Measurements from ENCODE around the gene BCL11A. TPM values are rescaled to one million over a fixed set of nuclear protein-coding genes. Genes with fewer than 3 reads are reported as not detected.

BCL11A gene
- polyA plus RNA-seq, 1 donor from 2014 or later, result 44.0 TPM

DNA sequence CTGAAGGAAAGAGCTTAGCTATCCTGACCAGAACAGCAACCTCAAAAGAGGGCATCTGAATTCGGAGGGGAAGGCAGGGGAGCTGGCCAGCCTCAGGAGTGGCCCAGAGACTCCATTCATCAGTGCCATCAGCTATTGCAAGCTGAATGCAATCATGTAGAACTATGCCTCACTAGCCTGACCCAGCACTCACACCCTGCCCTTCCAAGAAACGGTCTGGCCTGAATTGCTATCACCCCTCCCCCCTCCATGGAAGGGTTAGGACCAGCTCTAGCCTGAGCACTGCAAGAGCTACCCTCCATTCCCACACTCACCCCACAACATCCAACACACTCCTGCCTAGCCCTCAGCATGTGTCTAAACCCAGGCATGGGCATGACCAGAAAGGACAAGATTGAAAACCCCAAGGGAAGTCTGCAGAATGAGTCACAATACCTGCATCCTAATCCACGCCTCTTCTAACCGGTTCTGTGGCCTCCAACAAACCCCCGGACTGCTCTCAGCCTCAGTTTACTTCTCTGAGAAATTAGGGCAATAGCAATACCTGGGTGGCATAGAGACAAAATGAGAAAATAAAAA lies 120.3 kb downstream of the BCL11A start:
- no peaks in the 10 kb centered on the region for H3K27me3 ChIP-seq (ENCODE audit: insufficient read depth, low read depth, low read length)
- no peaks in the 10 kb centered on the region for H3K79me2 ChIP-seq (replicated peaks; ENCODE audit: insufficient read depth, low read length)
- TF ChIP-seq EP300 (conservative IDR thresholded peaks at IDR 0.05; ENCODE audit: poor library complexity, severe bottlenecking) (no peak), TAF1 (IDR thresholded peaks at IDR 0.05; ENCODE audit: low read depth) (no peak), SMC3 (conservative IDR thresholded peaks at IDR 0.05; ENCODE audit: poor library complexity) (no peak), RAD21 (conservative IDR thresholded peaks at IDR 0.05) (no peak)
- no peaks in the 10 kb centered on the region for H3K36me3 ChIP-seq (ENCODE audit: insufficient read depth, low read length)
- no peak overlapping the region for H3K9ac ChIP-seq (ENCODE audit: low read length)
- H4K20me1 ChIP-seq (ENCODE audit: insufficient read depth), result no peaks in the 10 kb centered on the region
- no peak overlapping the region for H3K4me2 ChIP-seq (ENCODE audit: low read length)
- no peaks in the 10 kb centered on the region for H3F3A ChIP-seq (ENCODE audit: insufficient read depth, low read length, poor library complexity, severe bottlenecking)
- H2AFZ ChIP-seq (ENCODE audit: low read depth, low read length), result no peak overlapping the region
- no peak overlapping the region for H3K27ac ChIP-seq (ENCODE audit: low read length)
- H3K4me3 ChIP-seq (ENCODE audit: low read length), result no peak overlapping the region
- no peaks in the 10 kb centered on the region for H3K9me2 ChIP-seq (ENCODE audit: insufficient read depth, low read length)
- no peaks in the 10 kb centered on the region for H3K9me3 ChIP-seq (ENCODE audit: low read length)

DNA sequence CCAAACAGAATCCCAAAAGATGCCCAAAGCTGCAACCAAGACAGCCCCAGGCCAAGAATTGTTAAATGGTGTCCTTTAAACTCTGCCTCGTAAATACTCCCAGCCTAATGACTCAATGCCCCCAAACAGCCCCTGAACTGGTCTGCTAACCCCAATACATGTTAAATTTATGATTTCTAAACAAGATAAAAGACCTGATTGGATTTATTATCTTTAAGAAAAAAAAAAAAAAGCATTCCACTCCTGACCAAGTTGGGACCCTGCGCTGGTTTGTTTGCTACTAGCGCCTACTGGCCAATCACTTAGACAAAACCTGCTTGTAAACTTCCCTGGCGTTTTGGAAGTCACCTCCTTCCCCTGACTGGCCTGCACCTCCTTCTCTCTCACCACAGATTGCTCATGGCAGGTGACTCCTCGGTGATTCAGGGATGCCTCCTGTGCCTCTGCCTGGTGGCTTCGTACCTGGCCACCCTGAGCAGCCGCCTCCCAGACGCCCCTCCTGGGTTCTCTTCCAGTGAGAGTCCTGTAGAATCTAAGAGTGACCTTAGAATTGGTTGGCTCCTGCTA lies 121.3 kb downstream of the BCL11A start:
- Histone ChIP-seq H3K4me3 (ENCODE audit: low read length) (no peak overlapping the region), H3K9me2 (ENCODE audit: insufficient read depth, low read length) (no peaks in the 10 kb centered on the region), H3K79me2 (replicated peaks; ENCODE audit: insufficient read depth, low read length) (no peaks in the 10 kb centered on the region), H3K4me2 (ENCODE audit: low read length) (no peak overlapping the region), H3K9ac (ENCODE audit: low read length) (no peak overlapping the region), H3K27me3 (ENCODE audit: insufficient read depth, low read depth, low read length) (no peaks in the 10 kb centered on the region), H3K9me3 (ENCODE audit: low read length) (no peaks in the 10 kb centered on the region), H2AFZ (ENCODE audit: low read depth, low read length) (no peak overlapping the region), H4K20me1 (ENCODE audit: insufficient read depth) (no peaks in the 10 kb centered on the region), H3F3A (ENCODE audit: insufficient read depth, low read length, poor library complexity, severe bottlenecking) (no peaks in the 10 kb centered on the region), H3K27ac (ENCODE audit: low read length) (no peak overlapping the region), H3K36me3 (ENCODE audit: insufficient read depth, low read length) (no peaks in the 10 kb centered on the region)
- TF ChIP-seq TAF1 (IDR thresholded peaks at IDR 0.05; ENCODE audit: low read depth), result no peak
- TF ChIP-seq EP300 (conservative IDR thresholded peaks at IDR 0.05; ENCODE audit: poor library complexity, severe bottlenecking), result no peak
- no peak for TF ChIP-seq SMC3 (conservative IDR thresholded peaks at IDR 0.05; ENCODE audit: poor library complexity)
- TF ChIP-seq, protein P1, sequence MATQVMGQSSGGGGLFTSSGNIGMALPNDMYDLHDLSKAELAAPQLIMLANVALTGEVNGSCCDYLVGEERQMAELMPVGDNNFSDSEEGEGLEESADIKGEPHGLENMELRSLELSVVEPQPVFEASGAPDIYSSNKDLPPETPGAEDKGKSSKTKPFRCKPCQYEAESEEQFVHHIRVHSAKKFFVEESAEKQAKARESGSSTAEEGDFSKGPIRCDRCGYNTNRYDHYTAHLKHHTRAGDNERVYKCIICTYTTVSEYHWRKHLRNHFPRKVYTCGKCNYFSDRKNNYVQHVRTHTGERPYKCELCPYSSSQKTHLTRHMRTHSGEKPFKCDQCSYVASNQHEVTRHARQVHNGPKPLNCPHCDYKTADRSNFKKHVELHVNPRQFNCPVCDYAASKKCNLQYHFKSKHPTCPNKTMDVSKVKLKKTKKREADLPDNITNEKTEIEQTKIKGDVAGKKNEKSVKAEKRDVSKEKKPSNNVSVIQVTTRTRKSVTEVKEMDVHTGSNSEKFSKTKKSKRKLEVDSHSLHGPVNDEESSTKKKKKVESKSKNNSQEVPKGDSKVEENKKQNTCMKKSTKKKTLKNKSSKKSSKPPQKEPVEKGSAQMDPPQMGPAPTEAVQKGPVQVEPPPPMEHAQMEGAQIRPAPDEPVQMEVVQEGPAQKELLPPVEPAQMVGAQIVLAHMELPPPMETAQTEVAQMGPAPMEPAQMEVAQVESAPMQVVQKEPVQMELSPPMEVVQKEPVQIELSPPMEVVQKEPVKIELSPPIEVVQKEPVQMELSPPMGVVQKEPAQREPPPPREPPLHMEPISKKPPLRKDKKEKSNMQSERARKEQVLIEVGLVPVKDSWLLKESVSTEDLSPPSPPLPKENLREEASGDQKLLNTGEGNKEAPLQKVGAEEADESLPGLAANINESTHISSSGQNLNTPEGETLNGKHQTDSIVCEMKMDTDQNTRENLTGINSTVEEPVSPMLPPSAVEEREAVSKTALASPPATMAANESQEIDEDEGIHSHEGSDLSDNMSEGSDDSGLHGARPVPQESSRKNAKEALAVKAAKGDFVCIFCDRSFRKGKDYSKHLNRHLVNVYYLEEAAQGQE (IDR thresholded peaks at IDR 0.05; ENCODE audit: borderline replicate concordance), result no peak
- TF ChIP-seq EZH2 (IDR thresholded peaks at IDR 0.05; ENCODE audit: borderline replicate concordance, insufficient read depth, low read length, poor library complexity, severe bottlenecking), result no peak
- TF ChIP-seq, protein P2, sequence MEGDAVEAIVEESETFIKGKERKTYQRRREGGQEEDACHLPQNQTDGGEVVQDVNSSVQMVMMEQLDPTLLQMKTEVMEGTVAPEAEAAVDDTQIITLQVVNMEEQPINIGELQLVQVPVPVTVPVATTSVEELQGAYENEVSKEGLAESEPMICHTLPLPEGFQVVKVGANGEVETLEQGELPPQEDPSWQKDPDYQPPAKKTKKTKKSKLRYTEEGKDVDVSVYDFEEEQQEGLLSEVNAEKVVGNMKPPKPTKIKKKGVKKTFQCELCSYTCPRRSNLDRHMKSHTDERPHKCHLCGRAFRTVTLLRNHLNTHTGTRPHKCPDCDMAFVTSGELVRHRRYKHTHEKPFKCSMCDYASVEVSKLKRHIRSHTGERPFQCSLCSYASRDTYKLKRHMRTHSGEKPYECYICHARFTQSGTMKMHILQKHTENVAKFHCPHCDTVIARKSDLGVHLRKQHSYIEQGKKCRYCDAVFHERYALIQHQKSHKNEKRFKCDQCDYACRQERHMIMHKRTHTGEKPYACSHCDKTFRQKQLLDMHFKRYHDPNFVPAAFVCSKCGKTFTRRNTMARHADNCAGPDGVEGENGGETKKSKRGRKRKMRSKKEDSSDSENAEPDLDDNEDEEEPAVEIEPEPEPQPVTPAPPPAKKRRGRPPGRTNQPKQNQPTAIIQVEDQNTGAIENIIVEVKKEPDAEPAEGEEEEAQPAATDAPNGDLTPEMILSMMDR (IDR thresholded peaks at IDR 0.05; ENCODE audit: poor library complexity, severe bottlenecking), result no peak
- TF ChIP-seq RAD21 (conservative IDR thresholded peaks at IDR 0.05), result no peak
- TF ChIP-seq MXI1 (conservative IDR thresholded peaks at IDR 0.05; ENCODE audit: poor library complexity, severe bottlenecking), result no peak
- TF ChIP-seq POLR2AphosphoS5 (IDR thresholded peaks at IDR 0.05), result no peak
